ENCODE measurements around the gene PEG3. TPM values are rescaled to one million over a fixed set of nuclear protein-coding genes. Genes with fewer than 3 reads are reported as not detected.

Gene PEG3
- total and polyA plus RNA-seq, 4 donors = 2.2 to 188 (median 7.7) TPM

DNA sequence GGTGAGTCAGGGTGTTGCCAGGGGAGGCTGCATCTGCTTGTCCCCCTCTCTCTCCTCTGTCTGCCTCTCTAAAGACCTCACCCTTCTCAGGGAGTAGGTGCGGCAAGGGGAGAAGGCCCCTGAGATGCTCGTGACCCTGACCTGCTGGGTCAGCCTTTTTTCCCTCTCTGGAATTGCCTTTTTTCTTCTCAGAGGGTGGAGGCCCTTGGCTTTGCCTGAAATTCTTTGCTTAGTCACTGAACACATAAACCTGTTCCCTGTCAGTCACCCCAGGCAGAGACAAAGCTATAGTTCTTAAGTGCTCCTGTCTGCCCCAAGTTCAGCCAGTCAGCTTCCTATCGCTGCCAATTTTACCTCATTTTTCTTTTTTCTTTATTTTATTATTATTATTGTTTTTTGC lies 35.2 kb upstream of the PEG3 start:
- no peaks in the 10 kb centered on the region for H3K4me1 ChIP-seq (ENCODE audit: control insufficient read depth in 4 of 4, insufficient read depth in 4 of 4, low read length in 3 of 4)
- TF ChIP-seq FOXA2 (IDR thresholded peaks at IDR 0.05) (no peak), GABPA (IDR thresholded peaks at IDR 0.05 in 1 of 2, conservative IDR thresholded peaks at IDR 0.05 in 1 of 2) (no peak), SP1 (IDR thresholded peaks at IDR 0.05) (no peak), YY1 (IDR thresholded peaks at IDR 0.05) (no peak), JUND (IDR thresholded peaks at IDR 0.05) (no peak), RXRA (IDR thresholded peaks at IDR 0.05) (no peak), HNF4A (conservative IDR thresholded peaks at IDR 0.05) (no peak)
- TF ChIP-seq, protein P1, sequence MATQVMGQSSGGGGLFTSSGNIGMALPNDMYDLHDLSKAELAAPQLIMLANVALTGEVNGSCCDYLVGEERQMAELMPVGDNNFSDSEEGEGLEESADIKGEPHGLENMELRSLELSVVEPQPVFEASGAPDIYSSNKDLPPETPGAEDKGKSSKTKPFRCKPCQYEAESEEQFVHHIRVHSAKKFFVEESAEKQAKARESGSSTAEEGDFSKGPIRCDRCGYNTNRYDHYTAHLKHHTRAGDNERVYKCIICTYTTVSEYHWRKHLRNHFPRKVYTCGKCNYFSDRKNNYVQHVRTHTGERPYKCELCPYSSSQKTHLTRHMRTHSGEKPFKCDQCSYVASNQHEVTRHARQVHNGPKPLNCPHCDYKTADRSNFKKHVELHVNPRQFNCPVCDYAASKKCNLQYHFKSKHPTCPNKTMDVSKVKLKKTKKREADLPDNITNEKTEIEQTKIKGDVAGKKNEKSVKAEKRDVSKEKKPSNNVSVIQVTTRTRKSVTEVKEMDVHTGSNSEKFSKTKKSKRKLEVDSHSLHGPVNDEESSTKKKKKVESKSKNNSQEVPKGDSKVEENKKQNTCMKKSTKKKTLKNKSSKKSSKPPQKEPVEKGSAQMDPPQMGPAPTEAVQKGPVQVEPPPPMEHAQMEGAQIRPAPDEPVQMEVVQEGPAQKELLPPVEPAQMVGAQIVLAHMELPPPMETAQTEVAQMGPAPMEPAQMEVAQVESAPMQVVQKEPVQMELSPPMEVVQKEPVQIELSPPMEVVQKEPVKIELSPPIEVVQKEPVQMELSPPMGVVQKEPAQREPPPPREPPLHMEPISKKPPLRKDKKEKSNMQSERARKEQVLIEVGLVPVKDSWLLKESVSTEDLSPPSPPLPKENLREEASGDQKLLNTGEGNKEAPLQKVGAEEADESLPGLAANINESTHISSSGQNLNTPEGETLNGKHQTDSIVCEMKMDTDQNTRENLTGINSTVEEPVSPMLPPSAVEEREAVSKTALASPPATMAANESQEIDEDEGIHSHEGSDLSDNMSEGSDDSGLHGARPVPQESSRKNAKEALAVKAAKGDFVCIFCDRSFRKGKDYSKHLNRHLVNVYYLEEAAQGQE (IDR thresholded peaks at IDR 0.05) = no peak
- H3K9ac ChIP-seq (ENCODE audit: low read depth in 1 of 2, low read length in 2 of 2) = no peak overlapping the region
- H3K9me3 ChIP-seq (ENCODE audit: control insufficient read depth in 4 of 4, low read length in 3 of 4) = peaks cover 8 to 24% (median 23%) of the 10 kb centered on the region in 4 donors
- H3K36me3 ChIP-seq (ENCODE audit: control insufficient read depth in 4 of 4, insufficient read depth in 3 of 4, low read depth in 1 of 4, low read length in 3 of 4) = no peaks in the 10 kb centered on the region
- DNase-seq (ENCODE audit: low spot score) = no peak
- H3K27ac ChIP-seq (ENCODE audit: low read depth in 1 of 2, low read length in 2 of 2) = no peak overlapping the region
- H3K27me3 ChIP-seq (ENCODE audit: control insufficient read depth in 4 of 4, insufficient read depth in 4 of 4, low read length in 3 of 4) = no peaks in the 10 kb centered on the region
- 89% methylated on average over 3 of the region's 3 CpGs for WGBS
- peak overlapping the region in 1 of 3 donors; percentile 17 for H3K4me3 ChIP-seq (ENCODE audit: low read depth in 1 of 3, low read length in 3 of 3)

DNA sequence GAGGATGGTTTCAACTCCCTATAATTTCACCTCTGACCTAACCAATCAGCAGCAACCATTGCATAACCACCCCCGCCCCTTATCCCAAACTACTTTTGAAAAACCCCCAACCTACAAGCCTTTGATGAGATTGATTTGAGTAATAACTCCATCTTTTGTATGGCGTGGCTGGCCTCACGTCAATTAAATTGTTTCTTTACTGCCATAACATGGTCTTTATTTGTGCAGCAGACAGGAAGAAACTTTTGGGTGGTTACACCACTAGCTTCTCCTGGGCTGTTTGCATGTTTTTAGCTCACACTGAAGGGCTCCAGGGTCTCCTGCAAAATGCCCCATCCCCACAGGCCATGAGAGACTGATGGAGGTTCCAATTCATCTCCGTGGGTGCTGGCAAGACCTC lies 34.0 kb upstream of the PEG3 start:
- no peak overlapping the region for H3K27ac ChIP-seq (ENCODE audit: low read depth in 1 of 2, low read length in 2 of 2)
- 86% methylated on average over 4 of the region's 4 CpGs for WGBS
- no peak overlapping the region for H3K9ac ChIP-seq (ENCODE audit: low read depth in 1 of 2, low read length in 2 of 2)
- H3K4me3 ChIP-seq (ENCODE audit: low read depth in 1 of 3, low read length in 3 of 3) = no peak overlapping the region
- DNase-seq (ENCODE audit: low spot score) = no peak
- TF ChIP-seq HNF4A (conservative IDR thresholded peaks at IDR 0.05) (no peak), NR2F2 (IDR thresholded peaks at IDR 0.05) (no peak), JUND (IDR thresholded peaks at IDR 0.05) (no peak), TAF1 (conservative IDR thresholded peaks at IDR 0.05) (no peak)
- TF ChIP-seq, protein P2, sequence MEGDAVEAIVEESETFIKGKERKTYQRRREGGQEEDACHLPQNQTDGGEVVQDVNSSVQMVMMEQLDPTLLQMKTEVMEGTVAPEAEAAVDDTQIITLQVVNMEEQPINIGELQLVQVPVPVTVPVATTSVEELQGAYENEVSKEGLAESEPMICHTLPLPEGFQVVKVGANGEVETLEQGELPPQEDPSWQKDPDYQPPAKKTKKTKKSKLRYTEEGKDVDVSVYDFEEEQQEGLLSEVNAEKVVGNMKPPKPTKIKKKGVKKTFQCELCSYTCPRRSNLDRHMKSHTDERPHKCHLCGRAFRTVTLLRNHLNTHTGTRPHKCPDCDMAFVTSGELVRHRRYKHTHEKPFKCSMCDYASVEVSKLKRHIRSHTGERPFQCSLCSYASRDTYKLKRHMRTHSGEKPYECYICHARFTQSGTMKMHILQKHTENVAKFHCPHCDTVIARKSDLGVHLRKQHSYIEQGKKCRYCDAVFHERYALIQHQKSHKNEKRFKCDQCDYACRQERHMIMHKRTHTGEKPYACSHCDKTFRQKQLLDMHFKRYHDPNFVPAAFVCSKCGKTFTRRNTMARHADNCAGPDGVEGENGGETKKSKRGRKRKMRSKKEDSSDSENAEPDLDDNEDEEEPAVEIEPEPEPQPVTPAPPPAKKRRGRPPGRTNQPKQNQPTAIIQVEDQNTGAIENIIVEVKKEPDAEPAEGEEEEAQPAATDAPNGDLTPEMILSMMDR (IDR thresholded peaks at IDR 0.05; ENCODE audit: low read depth, low read length, missing input control) = no peak
- TF ChIP-seq, protein P3, sequence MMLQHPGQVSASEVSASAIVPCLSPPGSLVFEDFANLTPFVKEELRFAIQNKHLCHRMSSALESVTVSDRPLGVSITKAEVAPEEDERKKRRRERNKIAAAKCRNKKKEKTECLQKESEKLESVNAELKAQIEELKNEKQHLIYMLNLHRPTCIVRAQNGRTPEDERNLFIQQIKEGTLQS (IDR thresholded peaks at IDR 0.05) = no peak
- TF ChIP-seq, protein P1 (IDR thresholded peaks at IDR 0.05) = no peak
- no peaks in the 10 kb centered on the region for H3K36me3 ChIP-seq (ENCODE audit: control insufficient read depth in 4 of 4, insufficient read depth in 3 of 4, low read depth in 1 of 4, low read length in 3 of 4)
- no peaks in the 10 kb centered on the region for H3K4me1 ChIP-seq (ENCODE audit: control insufficient read depth in 4 of 4, insufficient read depth in 4 of 4, low read length in 3 of 4)
- H3K9me3 ChIP-seq (ENCODE audit: control insufficient read depth in 4 of 4, low read length in 3 of 4) = peaks cover 8 to 22% (median 21%) of the 10 kb centered on the region in 4 donors
- H3K27me3 ChIP-seq (ENCODE audit: control insufficient read depth in 4 of 4, insufficient read depth in 4 of 4, low read length in 3 of 4) = no peaks in the 10 kb centered on the region

All from liver (tissue), 9 donors.